ENCODE data around the gene ADGRB3. TPM values are rescaled to one million over a fixed set of nuclear protein-coding genes. Genes with fewer than 3 reads are reported as not detected.

ADGRB3 gene
- total RNA-seq, 1 experiment from 2014 or later = 7.7 TPM

DNA sequence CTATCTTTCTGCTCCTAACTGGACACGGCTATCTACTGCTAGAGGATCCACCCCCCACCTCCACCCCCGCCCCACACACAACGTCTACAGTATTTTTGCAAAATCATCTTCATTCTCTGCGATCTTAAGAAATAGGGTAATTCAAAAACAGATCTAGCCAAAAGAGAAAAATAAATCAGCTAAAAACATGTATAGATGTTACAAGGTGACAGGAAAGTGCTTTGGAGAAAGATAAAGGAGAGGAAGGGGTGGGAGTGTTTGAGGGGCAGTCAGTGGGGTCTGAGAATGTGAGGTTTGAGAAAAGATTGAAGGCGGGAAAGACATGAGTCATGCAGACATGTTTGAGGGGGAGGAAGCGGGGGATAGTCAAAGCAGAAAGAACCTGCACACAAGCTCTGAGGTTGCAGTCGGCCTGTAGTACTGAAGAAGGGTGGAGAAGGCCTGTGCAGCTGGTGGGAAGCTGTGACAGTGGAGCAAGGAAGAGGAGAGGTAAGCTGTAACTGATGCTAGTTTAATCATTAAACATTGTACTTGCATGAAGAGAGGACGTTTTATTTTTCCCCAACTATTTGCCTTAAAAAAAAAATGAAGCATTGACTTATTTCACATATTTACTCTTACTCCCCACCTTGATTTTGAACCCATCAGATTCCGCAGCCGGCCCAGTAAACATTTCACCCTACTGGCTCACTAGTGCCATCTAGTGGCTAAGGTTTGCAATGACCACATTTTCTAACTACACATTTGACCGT lies 332.6 kb downstream of the ADGRB3 start:
- Histone ChIP-seq H3K27me3 (replicated peaks; ENCODE audit: insufficient read depth, low read depth, low read length, poor library complexity) (no peaks in the 10 kb centered on the region), H3K4me1 (ENCODE audit: insufficient read depth, low read length, poor library complexity, severe bottlenecking) (peaks cover 12% of the 10 kb centered on the region), H3K27ac (ENCODE audit: low read depth, low read length, poor library complexity, severe bottlenecking) (no peak overlapping the region), H3K4me3 (ENCODE audit: low read depth, low read length, poor library complexity, severe bottlenecking) (no peak overlapping the region), H3K36me3 (ENCODE audit: insufficient read depth, low read length, poor library complexity, severe bottlenecking) (no peaks in the 10 kb centered on the region), H3K9me3 (ENCODE audit: low read depth, low read length, poor library complexity, severe bottlenecking) (no peaks in the 10 kb centered on the region)
- intact Hi-C loops (cut with micrococcal nuclease; ENCODE audit: unreplicated experiment) = loop anchor here (1.0 to 10.0 kb wide), 6 partner anchors 91 to 1137 kb away; no protein-coding TSS in a partner anchor
- POLR2A ChIA-PET (ENCODE audit: low non-redundant PET) = no interaction called here
- CTCF ChIA-PET = interaction anchor here (1.2 kb wide), 1 partner anchor 10 kb away, joined by 5 read pairs; no protein-coding TSS in a partner anchor
- TF ChIP-seq, protein P1, sequence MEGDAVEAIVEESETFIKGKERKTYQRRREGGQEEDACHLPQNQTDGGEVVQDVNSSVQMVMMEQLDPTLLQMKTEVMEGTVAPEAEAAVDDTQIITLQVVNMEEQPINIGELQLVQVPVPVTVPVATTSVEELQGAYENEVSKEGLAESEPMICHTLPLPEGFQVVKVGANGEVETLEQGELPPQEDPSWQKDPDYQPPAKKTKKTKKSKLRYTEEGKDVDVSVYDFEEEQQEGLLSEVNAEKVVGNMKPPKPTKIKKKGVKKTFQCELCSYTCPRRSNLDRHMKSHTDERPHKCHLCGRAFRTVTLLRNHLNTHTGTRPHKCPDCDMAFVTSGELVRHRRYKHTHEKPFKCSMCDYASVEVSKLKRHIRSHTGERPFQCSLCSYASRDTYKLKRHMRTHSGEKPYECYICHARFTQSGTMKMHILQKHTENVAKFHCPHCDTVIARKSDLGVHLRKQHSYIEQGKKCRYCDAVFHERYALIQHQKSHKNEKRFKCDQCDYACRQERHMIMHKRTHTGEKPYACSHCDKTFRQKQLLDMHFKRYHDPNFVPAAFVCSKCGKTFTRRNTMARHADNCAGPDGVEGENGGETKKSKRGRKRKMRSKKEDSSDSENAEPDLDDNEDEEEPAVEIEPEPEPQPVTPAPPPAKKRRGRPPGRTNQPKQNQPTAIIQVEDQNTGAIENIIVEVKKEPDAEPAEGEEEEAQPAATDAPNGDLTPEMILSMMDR (conservative IDR thresholded peaks at IDR 0.05; ENCODE audit: low read depth, low read length) = peak; percentile 90
- no peak for TF ChIP-seq EZH2 (IDR thresholded peaks at IDR 0.05; ENCODE audit: borderline replicate concordance, low read depth, low read length, poor library complexity, severe bottlenecking)
- no TSS peak for BruUV-seq (replicated peaks)
- peak; percentile 84 for DNase-seq (ENCODE audit: low spot score)

DNA sequence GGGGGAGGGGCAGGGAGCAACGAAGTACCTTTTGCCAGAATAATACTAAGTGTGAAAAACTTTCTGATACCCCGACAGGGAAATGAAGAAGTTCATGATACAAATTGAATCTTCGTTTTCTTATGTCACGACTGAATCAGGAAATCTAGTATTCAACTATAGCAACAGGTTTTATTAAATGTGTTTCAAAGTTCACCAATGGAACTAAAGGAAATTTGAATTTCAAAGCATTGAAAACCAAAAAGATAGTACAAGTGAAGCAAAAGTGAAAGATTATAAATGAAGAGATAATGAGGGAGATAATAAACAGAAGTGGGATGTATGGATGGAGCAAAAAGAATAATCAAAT lies 333.2 kb downstream of the ADGRB3 start:
- H3K27ac ChIP-seq (ENCODE audit: low read depth, low read length, poor library complexity, severe bottlenecking) = no peak overlapping the region
- DNase-seq (ENCODE audit: low spot score) = no peak
- H3K4me1 ChIP-seq (ENCODE audit: insufficient read depth, low read length, poor library complexity, severe bottlenecking) = peaks cover 12% of the 10 kb centered on the region
- intact Hi-C loops (cut with micrococcal nuclease; ENCODE audit: unreplicated experiment) = loop anchor here (1.0 to 10.0 kb wide), 5 partner anchors 189 to 1137 kb away; no protein-coding TSS in a partner anchor
- H3K4me3 ChIP-seq (ENCODE audit: low read depth, low read length, poor library complexity, severe bottlenecking) = no peak overlapping the region
- no peaks in the 10 kb centered on the region for H3K27me3 ChIP-seq (replicated peaks; ENCODE audit: insufficient read depth, low read depth, low read length, poor library complexity)
- no peaks in the 10 kb centered on the region for H3K9me3 ChIP-seq (ENCODE audit: low read depth, low read length, poor library complexity, severe bottlenecking)
- ChIA-PET POLR2A (ENCODE audit: low non-redundant PET) (no interaction called here), CTCF (interaction anchor here (1.2 kb wide), 1 partner anchor 10 kb away, joined by 5 read pairs; no protein-coding TSS in a partner anchor)
- no peaks in the 10 kb centered on the region for H3K36me3 ChIP-seq (ENCODE audit: insufficient read depth, low read length, poor library complexity, severe bottlenecking)
- TF ChIP-seq EZH2 (IDR thresholded peaks at IDR 0.05; ENCODE audit: borderline replicate concordance, low read depth, low read length, poor library complexity, severe bottlenecking) = no peak
- TF ChIP-seq, protein P1 (conservative IDR thresholded peaks at IDR 0.05; ENCODE audit: low read depth, low read length) = no peak
- BruUV-seq (replicated peaks) = no TSS peak

- Histone ChIP-seq H3K27ac (ENCODE audit: low read depth, low read length, poor library complexity, severe bottlenecking) (no peak overlapping the region), H3K27me3 (replicated peaks; ENCODE audit: insufficient read depth, low read depth, low read length, poor library complexity) (no peaks in the 10 kb centered on the region), H3K9me3 (ENCODE audit: low read depth, low read length, poor library complexity, severe bottlenecking) (no peaks in the 10 kb centered on the region), H3K4me1 (ENCODE audit: insufficient read depth, low read length, poor library complexity, severe bottlenecking) (peaks cover 14% of the 10 kb centered on the region), H3K4me3 (ENCODE audit: low read depth, low read length, poor library complexity, severe bottlenecking) (no peak overlapping the region), H3K36me3 (ENCODE audit: insufficient read depth, low read length, poor library complexity, severe bottlenecking) (no peaks in the 10 kb centered on the region)
- intact Hi-C loops (cut with micrococcal nuclease; ENCODE audit: unreplicated experiment) = loop anchor here (10.0 kb wide), 1 partner anchor 752 kb away; no protein-coding TSS in a partner anchor
- no peak for DNase-seq (ENCODE audit: low spot score)
- ChIA-PET POLR2A (ENCODE audit: low non-redundant PET) (no interaction called here), CTCF (no interaction called here)
- BruUV-seq (replicated peaks) = no TSS peak
- TF ChIP-seq, protein P1 (conservative IDR thresholded peaks at IDR 0.05; ENCODE audit: low read depth, low read length) = no peak
- no peak for TF ChIP-seq EZH2 (IDR thresholded peaks at IDR 0.05; ENCODE audit: borderline replicate concordance, low read depth, low read length, poor library complexity, severe bottlenecking)
Measured at GRCh38 chr6:68973066-68973465, 338.0 kb downstream of the ADGRB3 start.

All from A673 (cell line).